Fibroblast of villous mesenchyme (primary cell): Measurements from ENCODE around the gene MTHFD2. TPM values are rescaled to one million over a fixed set of nuclear protein-coding genes. Genes with fewer than 3 reads are reported as not detected.

Experiments used
- DNase-seq: peaks from one replicate; pipeline ENCODE4 v3.0.0-alpha.2; 2010; ENCODE audit warnings: low read depth
- H3K4me3 ChIP-seq: 2 replicates; pipeline ENCODE4 v1.5.1; 2011; ENCODE audit warnings: low read depth, mild to moderate bottlenecking, low read length
- total RNA-seq: library from RNA; depleted of rRNA; stranded (reverse); fragments of >200 nt; gene quantifications from 2 replicates; pipeline ENCODE4 v1.2.3, GENCODE V29; 2012
- TF ChIP-seq, protein P1 (sequence below): IDR thresholded peaks from 2 replicates; pipeline ENCODE4 v1.5.1; 2012; ENCODE audit warnings: low read depth, mild to moderate bottlenecking, low read length; ENCODE audit not compliant: insufficient read depth

MTHFD2 gene
- total RNA-seq, 1 donor, result 174 TPM

GRCh38 chr2:74194799-74195198 lies 3.6 kb upstream of the MTHFD2 start:
- no peak overlapping the region for H3K4me3 ChIP-seq
- TF ChIP-seq, protein P1, sequence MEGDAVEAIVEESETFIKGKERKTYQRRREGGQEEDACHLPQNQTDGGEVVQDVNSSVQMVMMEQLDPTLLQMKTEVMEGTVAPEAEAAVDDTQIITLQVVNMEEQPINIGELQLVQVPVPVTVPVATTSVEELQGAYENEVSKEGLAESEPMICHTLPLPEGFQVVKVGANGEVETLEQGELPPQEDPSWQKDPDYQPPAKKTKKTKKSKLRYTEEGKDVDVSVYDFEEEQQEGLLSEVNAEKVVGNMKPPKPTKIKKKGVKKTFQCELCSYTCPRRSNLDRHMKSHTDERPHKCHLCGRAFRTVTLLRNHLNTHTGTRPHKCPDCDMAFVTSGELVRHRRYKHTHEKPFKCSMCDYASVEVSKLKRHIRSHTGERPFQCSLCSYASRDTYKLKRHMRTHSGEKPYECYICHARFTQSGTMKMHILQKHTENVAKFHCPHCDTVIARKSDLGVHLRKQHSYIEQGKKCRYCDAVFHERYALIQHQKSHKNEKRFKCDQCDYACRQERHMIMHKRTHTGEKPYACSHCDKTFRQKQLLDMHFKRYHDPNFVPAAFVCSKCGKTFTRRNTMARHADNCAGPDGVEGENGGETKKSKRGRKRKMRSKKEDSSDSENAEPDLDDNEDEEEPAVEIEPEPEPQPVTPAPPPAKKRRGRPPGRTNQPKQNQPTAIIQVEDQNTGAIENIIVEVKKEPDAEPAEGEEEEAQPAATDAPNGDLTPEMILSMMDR, result no peak

DNA sequence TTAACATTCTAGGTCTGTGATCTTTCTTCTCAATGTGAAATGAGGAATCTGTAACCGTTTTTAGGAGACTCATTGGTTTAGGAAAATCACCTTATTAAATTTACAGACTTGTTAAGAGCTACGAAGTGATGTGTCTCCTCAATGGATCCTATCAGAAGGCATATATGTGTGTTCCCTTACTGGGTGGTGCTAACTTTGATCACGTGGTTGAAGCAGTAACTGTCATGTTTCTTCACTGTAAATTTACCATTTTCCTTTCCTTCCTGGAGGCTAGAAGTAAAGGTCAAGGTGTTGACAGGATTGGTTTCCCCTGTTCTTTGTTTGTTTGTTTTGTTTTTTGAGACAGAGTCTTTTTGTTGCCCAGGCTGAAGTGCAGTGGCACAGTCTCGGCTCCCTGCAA lies 1.4 kb upstream of the MTHFD2 start:
- no peak for DNase-seq
- H3K4me3 ChIP-seq, result no peak overlapping the region
- TF ChIP-seq, protein P1, result no peak

More at GRCh38 chr2:74194799-74195198, 3.6 kb upstream of the MTHFD2 start:
- no peak for DNase-seq

- peak overlapping the region; percentile 94 for H3K4me3 ChIP-seq
- no peak for DNase-seq
- TF ChIP-seq, protein P1, result no peak
Observed at GRCh38 chr2:74198023-74198460, 373 bp upstream of the MTHFD2 start.

- TF ChIP-seq, protein P1, result no peak
- peak overlapping the region; percentile 94 for H3K4me3 ChIP-seq
- DNase-seq, result no peak
Observed at GRCh38 chr2:74199275-74199701, 873 bp downstream of the MTHFD2 start.

- TF ChIP-seq, protein P1, result no peak
- peak overlapping the region; percentile 94 for H3K4me3 ChIP-seq
- peak; percentile 46 for DNase-seq
Observed at GRCh38 chr2:74199871-74200305, 1.5 kb downstream of the MTHFD2 start.

GRCh38 chr2:74201196-74201595 lies 2.8 kb downstream of the MTHFD2 start:
- DNase-seq, result no peak
- TF ChIP-seq, protein P1, result no peak
- H3K4me3 ChIP-seq, result peak overlapping the region; percentile 29

- peak overlapping the region; percentile 3 for H3K4me3 ChIP-seq
- DNase-seq, result peak; percentile 88
- TF ChIP-seq, protein P1, result no peak
Observed at GRCh38 chr2:74201596-74201995, 3.2 kb downstream of the MTHFD2 start.
